HepG2 (cell line): Measurements from ENCODE around the gene TTLL10. TPM values are rescaled to one million over a fixed set of nuclear protein-coding genes. Genes with fewer than 3 reads are reported as not detected.

Source experiments
- ATF4 ChIP-seq, 2 experiments: fragments of 450-650 bp in 1 of 2; sonication (generic) in 1 of 2; formaldehyde crosslinking; IDR thresholded peaks; 2 replicates each; pipeline versions ENCODE4 v1.5.0 to v1.8.0; 2020 to 2022; ENCODE audit warnings: mild to moderate bottlenecking in 1 of 2, missing genetic modification reagents in 1 of 2
- BRF2 ChIP-seq: sonication (generic); formaldehyde crosslinking; IDR thresholded peaks from 2 replicates; pipeline ENCODE4 v1.8.1; 2022; ENCODE audit warnings: mild to moderate bottlenecking, missing genetic modification reagents
- GZF1 ChIP-seq: sonication (generic); formaldehyde crosslinking; IDR thresholded peaks from 2 replicates; pipeline ENCODE4 v1.5.1; 2020; ENCODE audit warnings: mild to moderate bottlenecking, missing genetic modification reagents
- MATR3 ChIP-seq: sonication (generic); formaldehyde crosslinking; IDR thresholded peaks from 2 replicates; pipeline ENCODE4 v1.4.0; 2020; ENCODE audit warnings: missing genetic modification reagents
- NFKBIZ ChIP-seq: IDR thresholded peaks from 2 replicates; pipeline ENCODE4 v1.6.1; 2018; ENCODE audit warnings: missing genetic modification reagents, missing compliant biosample characterization
- PRDM10 ChIP-seq: sonication (generic); formaldehyde crosslinking; IDR thresholded peaks from 2 replicates; pipeline ENCODE4 v1.4.0; 2020; ENCODE audit warnings: low read depth, missing genetic modification reagents
- PREB ChIP-seq: sonication (generic); formaldehyde crosslinking; IDR thresholded peaks from 2 replicates; pipeline ENCODE4 v1.4.0; 2020; ENCODE audit warnings: missing genetic modification reagents
- STAT6 ChIP-seq: sonication (generic); formaldehyde crosslinking; IDR thresholded peaks from 2 replicates; pipeline ENCODE4 v1.4.0; 2020; ENCODE audit warnings: missing genetic modification reagents, mild to moderate bottlenecking, borderline replicate concordance
- ZBTB25 ChIP-seq: IDR thresholded peaks from 2 replicates; pipeline ENCODE4 v1.6.1; 2018; ENCODE audit warnings: missing genetic modification reagents
- ZNF12 ChIP-seq: sonication (generic); formaldehyde crosslinking; IDR thresholded peaks from 2 replicates; pipeline ENCODE4 v1.5.0; 2020; ENCODE audit warnings: missing genetic modification reagents
- ZNF446 ChIP-seq: sonication (generic); formaldehyde crosslinking; IDR thresholded peaks from 2 replicates; pipeline ENCODE4 v1.5.0; 2020; ENCODE audit warnings: mild to moderate bottlenecking, missing genetic modification reagents
- ZNF597 ChIP-seq: sonication (generic); formaldehyde crosslinking; IDR thresholded peaks from 2 replicates; pipeline ENCODE4 v1.5.0; 2020; ENCODE audit warnings: missing genetic modification reagents
- polyA plus RNA-seq, 8 experiments: library from polyadenylated mRNA; depleted of rRNA in 3 of 8; stranded (reverse) in 7 of 8; unstranded in 1 of 8; fragments of >200 nt; fragmentation: Illumina TruSeq in 4 of 8; extraction: Trizol in 4 of 8; gene quantifications; 2 replicates each; pipeline versions ENCODE4 v1.2.1 to v1.2.3, GENCODE V29; 2011 to 2016; ENCODE audit warnings: low read depth in 4 of 8, missing spikeins in 1 of 8, mixed read lengths in 1 of 8; ENCODE audit not compliant: insufficient read depth in 1 of 8
- total RNA-seq, 5 experiments: library from RNA; depleted of rRNA; stranded (reverse); fragments of >200 nt; fragmentation: Illumina TruSeq; extraction: Trizol; gene quantifications; 2 replicates each; pipeline ENCODE4 v1.2.3, GENCODE V29; 2016; ENCODE audit warnings: low read depth in 1 of 5

TTLL10 gene
- total and polyA plus RNA-seq, 2 of the 13 experiments (the other 11 are each of a cell fraction or from before 2014, with no cell fraction given), result not detected

GRCh38 chr1:1168451-1169411, 4.9 kb upstream of the TTLL10 start (continued):
- TF ChIP-seq ZBTB25 (no peak), PRDM10 (CRISPR knock-in tag) (0 out of 2 replicates have a peak, but pooled peaks have one; percentile 6), STAT6 (CRISPR knock-in tag) (no peak), ZNF446 (no peak), ATF4 (CRISPR knock-in tag; IDR thresholded peaks at IDR 0.05) (no peak), ZNF12 (CRISPR knock-in tag) (no peak), GZF1 (CRISPR knock-in tag) (no peak), PREB (CRISPR knock-in tag) (no peak), MATR3 (CRISPR knock-in tag) (no peak), ZNF597 (CRISPR knock-in tag) (no peak), BRF2 (CRISPR knock-in tag) (no peak), NFKBIZ (CRISPR knock-in tag) (no peak)
